ENCODE measurements around the gene CACNA2D3.

Gene CACNA2D3

DNA sequence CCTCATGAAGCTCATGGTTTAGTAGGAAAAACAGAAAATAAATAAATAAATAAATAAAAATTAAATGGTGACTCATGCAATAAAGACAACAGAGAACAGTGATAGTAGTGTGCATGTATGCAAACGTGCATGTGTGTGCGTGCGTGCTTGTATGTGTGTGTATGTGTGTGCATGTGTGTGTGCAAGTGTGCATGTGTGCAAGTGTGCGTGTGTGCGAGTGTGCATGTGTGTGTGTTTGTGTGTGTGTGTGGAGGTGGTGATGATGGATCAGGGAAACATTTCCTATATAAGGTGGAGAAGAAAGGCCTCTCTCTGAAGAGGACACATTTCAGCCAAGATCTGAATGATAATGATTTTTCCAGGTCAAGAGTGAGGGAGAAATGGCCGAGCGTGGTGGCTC is 47.2 kb downstream of the CACNA2D3 start:
- H2AFZ ChIP-seq (ENCODE audit: low read depth, low read length, severe bottlenecking) = no peak overlapping the region
- TF ChIP-seq, protein P1, sequence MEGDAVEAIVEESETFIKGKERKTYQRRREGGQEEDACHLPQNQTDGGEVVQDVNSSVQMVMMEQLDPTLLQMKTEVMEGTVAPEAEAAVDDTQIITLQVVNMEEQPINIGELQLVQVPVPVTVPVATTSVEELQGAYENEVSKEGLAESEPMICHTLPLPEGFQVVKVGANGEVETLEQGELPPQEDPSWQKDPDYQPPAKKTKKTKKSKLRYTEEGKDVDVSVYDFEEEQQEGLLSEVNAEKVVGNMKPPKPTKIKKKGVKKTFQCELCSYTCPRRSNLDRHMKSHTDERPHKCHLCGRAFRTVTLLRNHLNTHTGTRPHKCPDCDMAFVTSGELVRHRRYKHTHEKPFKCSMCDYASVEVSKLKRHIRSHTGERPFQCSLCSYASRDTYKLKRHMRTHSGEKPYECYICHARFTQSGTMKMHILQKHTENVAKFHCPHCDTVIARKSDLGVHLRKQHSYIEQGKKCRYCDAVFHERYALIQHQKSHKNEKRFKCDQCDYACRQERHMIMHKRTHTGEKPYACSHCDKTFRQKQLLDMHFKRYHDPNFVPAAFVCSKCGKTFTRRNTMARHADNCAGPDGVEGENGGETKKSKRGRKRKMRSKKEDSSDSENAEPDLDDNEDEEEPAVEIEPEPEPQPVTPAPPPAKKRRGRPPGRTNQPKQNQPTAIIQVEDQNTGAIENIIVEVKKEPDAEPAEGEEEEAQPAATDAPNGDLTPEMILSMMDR (IDR thresholded peaks at IDR 0.05; ENCODE audit: insufficient read depth, low read length, poor library complexity, severe bottlenecking) = no peak
- no peak for TF ChIP-seq EZH2phosphoT487 (conservative IDR thresholded peaks at IDR 0.05; ENCODE audit: low read length)
- no peaks in the 10 kb centered on the region for H3K27me3 ChIP-seq (ENCODE audit: low read length)
- no peak overlapping the region for H3K4me3 ChIP-seq (ENCODE audit: insufficient read depth, low read length, poor library complexity, severe bottlenecking)
- H3K9me3 ChIP-seq (ENCODE audit: insufficient read depth, low read length) = no peaks in the 10 kb centered on the region
- no peaks in the 10 kb centered on the region for H3K9me2 ChIP-seq (replicated peaks; ENCODE audit: insufficient read depth, low read length)
- H3K9ac ChIP-seq (ENCODE audit: low read length) = no peak overlapping the region
- no peak overlapping the region for H3K4me2 ChIP-seq (ENCODE audit: low read depth, low read length, poor library complexity, severe bottlenecking)
- H3K36me3 ChIP-seq (ENCODE audit: low read length) = no peaks in the 10 kb centered on the region
- H3K79me2 ChIP-seq (ENCODE audit: insufficient read depth, low read length) = no peaks in the 10 kb centered on the region
- H3K27ac ChIP-seq (ENCODE audit: low read depth, low read length) = no peak overlapping the region
- H3F3A ChIP-seq (ENCODE audit: insufficient read depth) = no peaks in the 10 kb centered on the region
- H4K20me1 ChIP-seq (ENCODE audit: low read depth, low read length) = no peaks in the 10 kb centered on the region

DNA sequence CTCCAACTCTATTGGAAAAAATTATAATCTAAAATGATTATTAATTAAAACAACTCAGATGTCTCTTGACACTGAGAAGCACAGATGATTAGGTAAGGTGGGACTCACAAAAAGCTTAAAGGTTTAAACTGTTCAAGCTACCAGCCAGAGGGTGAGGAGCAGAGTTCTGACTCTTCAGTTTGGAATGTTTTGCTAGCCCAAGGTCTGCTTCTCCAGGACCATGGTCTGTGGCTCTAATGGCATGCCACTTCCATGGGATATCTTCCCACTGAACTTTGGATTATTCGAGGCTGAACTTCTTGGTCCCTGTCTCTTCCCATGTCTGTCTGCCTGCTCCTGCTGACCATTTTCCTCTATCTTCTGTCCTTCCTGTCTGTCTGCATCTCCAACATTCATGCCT is 49.2 kb downstream of the CACNA2D3 start:
- Histone ChIP-seq H3K27me3 (ENCODE audit: low read length) (no peaks in the 10 kb centered on the region), H2AFZ (ENCODE audit: low read depth, low read length, severe bottlenecking) (no peak overlapping the region), H3K36me3 (ENCODE audit: low read length) (no peaks in the 10 kb centered on the region), H3K9me2 (replicated peaks; ENCODE audit: insufficient read depth, low read length) (no peaks in the 10 kb centered on the region), H3K9me3 (ENCODE audit: insufficient read depth, low read length) (no peaks in the 10 kb centered on the region), H3K4me2 (ENCODE audit: low read depth, low read length, poor library complexity, severe bottlenecking) (no peak overlapping the region), H3K9ac (ENCODE audit: low read length) (no peak overlapping the region), H3F3A (ENCODE audit: insufficient read depth) (no peaks in the 10 kb centered on the region), H3K79me2 (ENCODE audit: insufficient read depth, low read length) (no peaks in the 10 kb centered on the region), H4K20me1 (ENCODE audit: low read depth, low read length) (no peaks in the 10 kb centered on the region), H3K4me3 (ENCODE audit: insufficient read depth, low read length, poor library complexity, severe bottlenecking) (no peak overlapping the region), H3K27ac (ENCODE audit: low read depth, low read length) (no peak overlapping the region)
- no peak for TF ChIP-seq EZH2phosphoT487 (conservative IDR thresholded peaks at IDR 0.05; ENCODE audit: low read length)
- TF ChIP-seq, protein P1 (IDR thresholded peaks at IDR 0.05; ENCODE audit: insufficient read depth, low read length, poor library complexity, severe bottlenecking) = no peak

DNA sequence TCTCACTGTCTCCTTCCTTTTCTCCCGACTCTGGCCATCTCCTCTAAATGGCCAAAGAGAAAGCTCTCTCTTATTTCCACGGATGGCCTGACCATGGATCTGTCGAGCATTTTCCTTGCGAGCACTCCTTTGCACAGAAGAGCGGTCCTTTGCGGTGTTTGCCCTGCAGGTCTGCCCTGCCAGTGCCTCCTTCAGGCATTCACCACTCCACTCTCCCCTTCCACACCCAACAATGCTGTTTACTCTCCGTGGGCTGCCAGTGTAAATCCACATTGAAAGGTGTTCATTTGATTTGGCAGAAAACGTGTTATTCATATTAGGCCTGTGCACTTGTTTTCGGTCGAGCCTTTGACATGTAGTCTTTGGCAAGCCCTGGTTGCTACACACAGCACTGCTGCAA is 49.6 kb downstream of the CACNA2D3 start:
- H4K20me1 ChIP-seq (ENCODE audit: low read depth, low read length) = no peaks in the 10 kb centered on the region
- H3K4me2 ChIP-seq (ENCODE audit: low read depth, low read length, poor library complexity, severe bottlenecking) = no peak overlapping the region
- no peak overlapping the region for H3K4me3 ChIP-seq (ENCODE audit: insufficient read depth, low read length, poor library complexity, severe bottlenecking)
- no peak overlapping the region for H3K27ac ChIP-seq (ENCODE audit: low read depth, low read length)
- H3K9me2 ChIP-seq (replicated peaks; ENCODE audit: insufficient read depth, low read length) = no peaks in the 10 kb centered on the region
- H3K36me3 ChIP-seq (ENCODE audit: low read length) = no peaks in the 10 kb centered on the region
- H3F3A ChIP-seq (ENCODE audit: insufficient read depth) = no peaks in the 10 kb centered on the region
- no peaks in the 10 kb centered on the region for H3K9me3 ChIP-seq (ENCODE audit: insufficient read depth, low read length)
- no peaks in the 10 kb centered on the region for H3K79me2 ChIP-seq (ENCODE audit: insufficient read depth, low read length)
- no peak overlapping the region for H2AFZ ChIP-seq (ENCODE audit: low read depth, low read length, severe bottlenecking)
- TF ChIP-seq, protein P1 (IDR thresholded peaks at IDR 0.05; ENCODE audit: insufficient read depth, low read length, poor library complexity, severe bottlenecking) = no peak
- no peak for TF ChIP-seq EZH2phosphoT487 (conservative IDR thresholded peaks at IDR 0.05; ENCODE audit: low read length)
- H3K9ac ChIP-seq (ENCODE audit: low read length) = no peak overlapping the region
- no peaks in the 10 kb centered on the region for H3K27me3 ChIP-seq (ENCODE audit: low read length)

Measured in SU-DHL-6 (cell line).